Liver (tissue), 9 donors: ENCODE results near the gene ZNF835. TPM values are rescaled to one million over a fixed set of nuclear protein-coding genes. Genes with fewer than 3 reads are reported as not detected.

Experiments used
- DNase-seq: peaks from one replicate; pipeline ENCODE4 v3.0.0-alpha.2; 2017; ENCODE audit warnings: low spot score
- H3K27ac ChIP-seq, 2 donors: one replicate each; pipeline ENCODE4 v1.7.0; 2013; ENCODE audit warnings: inconsistent platforms in 2 of 2, low read length in 2 of 2, control low read depth in 1 of 2, low read depth in 1 of 2, mild to moderate bottlenecking in 1 of 2
- H3K27me3 ChIP-seq, 4 donors: one replicate each; pipeline versions ENCODE4 v1.6.1 to v1.7.0; 2013; ENCODE audit warnings: low read length in 3 of 4, inconsistent platforms in 1 of 4, mild to moderate bottlenecking in 1 of 4, moderate library complexity in 1 of 4; ENCODE audit not compliant: control insufficient read depth in 4 of 4, insufficient read depth in 4 of 4
- H3K36me3 ChIP-seq, 4 donors: one replicate each; pipeline versions ENCODE4 v1.6.1 to v1.7.0; 2013; ENCODE audit warnings: low read length in 3 of 4, mild to moderate bottlenecking in 3 of 4, low read depth in 1 of 4, moderate library complexity in 1 of 4; ENCODE audit not compliant: control insufficient read depth in 4 of 4, insufficient read depth in 3 of 4
- H3K4me1 ChIP-seq, 4 donors: one replicate each; pipeline versions ENCODE4 v1.6.1 to v1.7.0; 2013; ENCODE audit warnings: low read length in 3 of 4, mild to moderate bottlenecking in 3 of 4, moderate library complexity in 1 of 4; ENCODE audit not compliant: control insufficient read depth in 4 of 4, insufficient read depth in 4 of 4
- H3K4me3 ChIP-seq, 3 donors: one replicate each; pipeline versions ENCODE4 v1.6.1 to v1.7.0; 2013; ENCODE audit warnings: low read length in 3 of 3, control low read depth in 1 of 3, low read depth in 1 of 3, mild to moderate bottlenecking in 1 of 3
- H3K9ac ChIP-seq, 2 donors: one replicate each; pipeline ENCODE4 v1.7.0; 2013; ENCODE audit warnings: low read length in 2 of 2, mild to moderate bottlenecking in 2 of 2, moderate library complexity in 2 of 2, control low read depth in 1 of 2, low read depth in 1 of 2
- H3K9me3 ChIP-seq, 4 donors: one replicate each; pipeline versions ENCODE4 v1.6.1 to v1.7.0; 2013; ENCODE audit warnings: low read length in 3 of 4; ENCODE audit not compliant: control insufficient read depth in 4 of 4
- ATF3 ChIP-seq: IDR thresholded peaks from 2 replicates; pipeline ENCODE4 v1.6.1; 2016; ENCODE audit warnings: antibody characterized with exemption
- CTCF ChIP-seq: fragments of 150-350 bp; IDR thresholded peaks from 2 replicates; pipeline ENCODE4 v1.5.1; 2017; ENCODE audit warnings: improper control_type of control experiment, low read depth, low read length; ENCODE audit not compliant: missing input control
- EGR1 ChIP-seq, 2 donors: IDR thresholded peaks; 2 replicates each; pipeline ENCODE4 v1.6.1; 2016 to 2018; ENCODE audit warnings: antibody characterized with exemption in 2 of 2, low read depth in 2 of 2
- FOXA1 ChIP-seq: IDR thresholded peaks from 2 replicates; pipeline ENCODE4 v1.6.1; 2016; ENCODE audit warnings: antibody characterized with exemption
- FOXA2 ChIP-seq: IDR thresholded peaks from 2 replicates; pipeline ENCODE4 v1.6.1; 2016; ENCODE audit warnings: antibody characterized with exemption
- GABPA ChIP-seq, 2 donors: IDR thresholded peaks in 1 of 2; conservative IDR thresholded peaks in 1 of 2; 2 replicates each; pipeline ENCODE4 v1.6.1; 2016; ENCODE audit warnings: antibody characterized with exemption in 2 of 2, mild to moderate bottlenecking in 1 of 2, moderate library complexity in 1 of 2
- HNF4A ChIP-seq, 2 donors: conservative IDR thresholded peaks; 2 replicates each; pipeline ENCODE4 v1.6.1; 2016; ENCODE audit warnings: antibody characterized with exemption in 2 of 2, mild to moderate bottlenecking in 2 of 2
- HNF4G ChIP-seq: IDR thresholded peaks from 2 replicates; pipeline ENCODE4 v1.6.1; 2016; ENCODE audit warnings: antibody characterized with exemption
- JUND ChIP-seq, 2 donors: IDR thresholded peaks; 2 replicates each; pipeline ENCODE4 v1.6.1; 2016; ENCODE audit warnings: antibody characterized with exemption in 2 of 2
- MAX ChIP-seq: IDR thresholded peaks from 2 replicates; pipeline ENCODE4 v1.6.1; 2016; ENCODE audit warnings: antibody characterized with exemption
- RAD21 ChIP-seq, 2 donors: IDR thresholded peaks; 2 replicates each; pipeline ENCODE4 v1.6.1; 2016; ENCODE audit warnings: antibody characterized with exemption in 2 of 2, mild to moderate bottlenecking in 2 of 2
- REST ChIP-seq: IDR thresholded peaks from 2 replicates; pipeline ENCODE4 v1.6.1; 2016; ENCODE audit warnings: antibody characterized with exemption, mild to moderate bottlenecking
- RXRA ChIP-seq, 2 donors: IDR thresholded peaks; 2 replicates each; pipeline ENCODE4 v1.6.1; 2017 to 2018; ENCODE audit warnings: antibody characterized with exemption in 2 of 2, mild to moderate bottlenecking in 1 of 2
- SP1 ChIP-seq: IDR thresholded peaks from 2 replicates; pipeline ENCODE4 v1.6.1; 2018; ENCODE audit warnings: antibody characterized with exemption, mild to moderate bottlenecking
- TAF1 ChIP-seq: conservative IDR thresholded peaks from 2 replicates; pipeline ENCODE4 v1.6.1; 2016; ENCODE audit warnings: antibody characterized with exemption, mild to moderate bottlenecking
- YY1 ChIP-seq: IDR thresholded peaks from 2 replicates; pipeline ENCODE4 v1.6.1; 2016; ENCODE audit warnings: antibody characterized with exemption, mild to moderate bottlenecking
- ZBTB33 ChIP-seq: IDR thresholded peaks from 2 replicates; pipeline ENCODE4 v1.6.1; 2016; ENCODE audit warnings: antibody characterized with exemption
- WGBS: extraction: QIAGEN DNeasy Blood & Tissue Kit; methylation state at CpG from one replicate; pipeline ENCODE4 v1.1.7; 2013; 5-methylcytosine and 5-hydroxymethylcytosine counted together
- polyA plus RNA-seq, 2 donors: library from polyadenylated mRNA; stranded (reverse) in 1 of 2; unstranded in 1 of 2; fragments of 200-250 nt in 1 of 2; fragments of >200 nt in 1 of 2; fragmentation: Nextera tagmentation in 1 of 2; extraction: Ambion mirVana in 1 of 2; gene quantifications; one replicate each; pipeline versions ENCODE4 v1.2.1 to v1.2.3, GENCODE V29; 2013 to 2015
- total RNA-seq, 2 donors: library from RNA; depleted of rRNA; stranded (reverse); fragments of >200 nt; gene quantifications; one replicate each; pipeline ENCODE4 v1.2.3, GENCODE V29; 2014
- donor health status: healthy.
- donor health status: healthy.
- donor health status: healthy.
- donor health status: healthy.
- donor health status: healthy.

The ZNF835 gene
- total and polyA plus RNA-seq, 4 donors: 0.19 to 2.3 (median 0.76) TPM

GRCh38 chr19:56683116-56683515 is 11.6 kb upstream of the ZNF835 start (continued):
- TF ChIP-seq REST: no peak

- Histone ChIP-seq H3K36me3 (no peaks in the 10 kb centered on the region), H3K4me1 (no peaks in the 10 kb centered on the region), H3K9me3 (peaks cover 4 to 9% (median 6%) of the 10 kb centered on the region in 4 donors), H3K4me3 (no peak overlapping the region), H3K27me3 (no peaks in the 10 kb centered on the region), H3K9ac (no peak overlapping the region), H3K27ac (no peak overlapping the region)
- DNase-seq: no peak
- TF ChIP-seq JUND (IDR thresholded peaks at IDR 0.05) (no peak), HNF4A (conservative IDR thresholded peaks at IDR 0.05) (no peak), ATF3 (no peak), MAX (no peak), RAD21 (IDR thresholded peaks at IDR 0.05) (no peak), FOXA2 (no peak), RXRA (IDR thresholded peaks at IDR 0.05) (no peak), HNF4G (no peak), GABPA (IDR thresholded peaks at IDR 0.05 in 1 of 2, conservative IDR thresholded peaks at IDR 0.05 in 1 of 2) (no peak), ZBTB33 (no peak), YY1 (no peak), TAF1 (no peak)
- 61% methylated on average over 8 of the region's 8 CpGs for WGBS
Measured at GRCh38 chr19:56681702-56682101, 10.1 kb upstream of the ZNF835 start.

- WGBS: 78% methylated on average over 8 of the region's 8 CpGs
- Histone ChIP-seq H3K4me3 (no peak overlapping the region), H3K4me1 (no peaks in the 10 kb centered on the region), H3K9ac (no peak overlapping the region), H3K27ac (no peak overlapping the region), H3K9me3 (peaks cover 0 to 11% (median 5%) of the 10 kb centered on the region in 4 donors), H3K36me3 (no peaks in the 10 kb centered on the region), H3K27me3 (no peaks in the 10 kb centered on the region)
- no peak for DNase-seq
- TF ChIP-seq TAF1 (no peak), HNF4G (no peak), MAX (no peak), YY1 (no peak), RAD21 (IDR thresholded peaks at IDR 0.05) (no peak), RXRA (IDR thresholded peaks at IDR 0.05) (no peak), SP1 (no peak), FOXA1 (no peak), HNF4A (conservative IDR thresholded peaks at IDR 0.05) (no peak), FOXA2 (no peak), CTCF (no peak), ZBTB33 (no peak), EGR1 (IDR thresholded peaks at IDR 0.05; ENCODE audit: low read depth in 2 of 2) (no peak), JUND (IDR thresholded peaks at IDR 0.05) (no peak)
Measured at GRCh38 chr19:56678205-56678604, 6.6 kb upstream of the ZNF835 start.
